ENCODE results near the gene BLOC1S5.

BLOC1S5 gene

GRCh38 chr6:7974938-7975763 lies 89.0 kb downstream of the BLOC1S5 start:
- Histone ChIP-seq H3K9me3 (ENCODE audit: control insufficient read depth, low read length) (peaks cover 4% of the 10 kb centered on the region), H4K8ac (ENCODE audit: low read length) (no peak overlapping the region), H4K91ac (ENCODE audit: low read length) (no peak overlapping the region), H3K4me1 (ENCODE audit: control insufficient read depth, insufficient read depth, low read depth, low read length) (peaks cover 7% of the 10 kb centered on the region), H2BK15ac (ENCODE audit: low read depth, poor library complexity, severe bottlenecking) (no peak overlapping the region), H3K36me3 (ENCODE audit: control insufficient read depth in 1 of 2, insufficient read depth in 2 of 2, low read depth in 1 of 2, low read length in 2 of 2) (no peaks in the 10 kb centered on the region), H3K18ac (ENCODE audit: low read depth in 1 of 2, low read length in 2 of 2) (peak overlapping the region in 1 of 2 experiments; percentile 81), H3K79me1 (replicated peaks; ENCODE audit: low read length, poor library complexity, severe bottlenecking) (no peaks in the 10 kb centered on the region), H2BK12ac (ENCODE audit: low read length in 2 of 2) (no peak overlapping the region), H3K27ac (ENCODE audit: low read length, poor library complexity, severe bottlenecking) (no peak overlapping the region), H3K23ac (ENCODE audit: low read length in 2 of 2) (no peak overlapping the region), H3K4ac (ENCODE audit: low read depth in 1 of 2, low read length in 2 of 2) (no peak overlapping the region), H3K14ac (ENCODE audit: low read length in 2 of 2) (no peak overlapping the region), H2BK120ac (ENCODE audit: low read depth, low read length) (no peak overlapping the region), H3K4me2 (ENCODE audit: low read length, poor library complexity, severe bottlenecking) (no peak overlapping the region), H3K27me3 (ENCODE audit: control insufficient read depth in 1 of 2, insufficient read depth in 1 of 2, low read length in 2 of 2) (no peaks in the 10 kb centered on the region), H3K4me3 (ENCODE audit: insufficient read depth in 1 of 2, low read depth in 1 of 2, low read length in 2 of 2) (peak overlapping the region in 1 of 2 experiments; percentile 52), H2AK5ac (ENCODE audit: low read length, severe bottlenecking) (no peak overlapping the region), H3K9ac (ENCODE audit: low read length) (peak overlapping the region; percentile 50), H2AFZ (ENCODE audit: low read depth, low read length) (no peak overlapping the region), H2BK5ac (ENCODE audit: low read depth, low read length, poor library complexity, severe bottlenecking) (no peak overlapping the region)
- DNase-seq = peak; percentile 88
- 16% methylated on average over 13 of the region's 18 CpGs for WGBS

GRCh38 chr6:7974565-7974937 lies 89.6 kb downstream of the BLOC1S5 start:
- 59% methylated on average over 4 of the region's 5 CpGs for WGBS
- H4K8ac ChIP-seq (ENCODE audit: low read length) = no peak overlapping the region
- no peak overlapping the region for H2AK5ac ChIP-seq (ENCODE audit: low read length, severe bottlenecking)

GRCh38 chr6:7973584-7973983 lies 90.6 kb downstream of the BLOC1S5 start:
- Histone ChIP-seq H3K4me1 (ENCODE audit: control insufficient read depth, insufficient read depth, low read depth, low read length) (peaks cover 7% of the 10 kb centered on the region), H3K27ac (ENCODE audit: low read length, poor library complexity, severe bottlenecking) (no peak overlapping the region), H3K23ac (ENCODE audit: low read length in 2 of 2) (no peak overlapping the region), H2AK5ac (ENCODE audit: low read length, severe bottlenecking) (no peak overlapping the region), H3K36me3 (ENCODE audit: control insufficient read depth in 1 of 2, insufficient read depth in 2 of 2, low read depth in 1 of 2, low read length in 2 of 2) (no peaks in the 10 kb centered on the region), H3K4me2 (ENCODE audit: low read length, poor library complexity, severe bottlenecking) (no peak overlapping the region), H2BK12ac (ENCODE audit: low read length in 2 of 2) (no peak overlapping the region), H3K9me3 (ENCODE audit: control insufficient read depth, low read length) (peaks cover 10% of the 10 kb centered on the region), H3K79me1 (replicated peaks; ENCODE audit: low read length, poor library complexity, severe bottlenecking) (no peaks in the 10 kb centered on the region), H2BK120ac (ENCODE audit: low read depth, low read length) (no peak overlapping the region), H2BK5ac (ENCODE audit: low read depth, low read length, poor library complexity, severe bottlenecking) (no peak overlapping the region), H4K91ac (ENCODE audit: low read length) (no peak overlapping the region), H3K27me3 (ENCODE audit: control insufficient read depth in 1 of 2, insufficient read depth in 1 of 2, low read length in 2 of 2) (no peaks in the 10 kb centered on the region), H3K14ac (ENCODE audit: low read length in 2 of 2) (no peak overlapping the region), H3K9ac (ENCODE audit: low read length) (no peak overlapping the region), H3K18ac (ENCODE audit: low read depth in 1 of 2, low read length in 2 of 2) (no peak overlapping the region), H2AFZ (ENCODE audit: low read depth, low read length) (no peak overlapping the region), H4K8ac (ENCODE audit: low read length) (no peak overlapping the region), H3K4me3 (ENCODE audit: insufficient read depth in 1 of 2, low read depth in 1 of 2, low read length in 2 of 2) (no peak overlapping the region), H2BK15ac (ENCODE audit: low read depth, poor library complexity, severe bottlenecking) (no peak overlapping the region), H3K4ac (ENCODE audit: low read depth in 1 of 2, low read length in 2 of 2) (no peak overlapping the region)
- WGBS = 100% methylated on average over 1 of the region's 2 CpGs
- DNase-seq = no peak

More at GRCh38 chr6:7974565-7974937, 89.6 kb downstream of the BLOC1S5 start:
- Histone ChIP-seq H3K14ac (ENCODE audit: low read length in 2 of 2) (no peak overlapping the region), H2BK15ac (ENCODE audit: low read depth, poor library complexity, severe bottlenecking) (no peak overlapping the region), H3K27me3 (ENCODE audit: control insufficient read depth in 1 of 2, insufficient read depth in 1 of 2, low read length in 2 of 2) (no peaks in the 10 kb centered on the region), H3K79me1 (replicated peaks; ENCODE audit: low read length, poor library complexity, severe bottlenecking) (no peaks in the 10 kb centered on the region), H3K4me3 (ENCODE audit: insufficient read depth in 1 of 2, low read depth in 1 of 2, low read length in 2 of 2) (peak overlapping the region in 1 of 2 experiments; percentile 52), H3K4me1 (ENCODE audit: control insufficient read depth, insufficient read depth, low read depth, low read length) (peaks cover 7% of the 10 kb centered on the region), H3K4me2 (ENCODE audit: low read length, poor library complexity, severe bottlenecking) (no peak overlapping the region), H3K9me3 (ENCODE audit: control insufficient read depth, low read length) (peaks cover 10% of the 10 kb centered on the region), H2BK12ac (ENCODE audit: low read length in 2 of 2) (no peak overlapping the region), H2BK120ac (ENCODE audit: low read depth, low read length) (no peak overlapping the region), H3K23ac (ENCODE audit: low read length in 2 of 2) (no peak overlapping the region), H4K91ac (ENCODE audit: low read length) (no peak overlapping the region), H3K36me3 (ENCODE audit: control insufficient read depth in 1 of 2, insufficient read depth in 2 of 2, low read depth in 1 of 2, low read length in 2 of 2) (no peaks in the 10 kb centered on the region), H3K27ac (ENCODE audit: low read length, poor library complexity, severe bottlenecking) (no peak overlapping the region), H3K4ac (ENCODE audit: low read depth in 1 of 2, low read length in 2 of 2) (no peak overlapping the region), H2AFZ (ENCODE audit: low read depth, low read length) (no peak overlapping the region), H3K9ac (ENCODE audit: low read length) (peak overlapping the region; percentile 50), H2BK5ac (ENCODE audit: low read depth, low read length, poor library complexity, severe bottlenecking) (no peak overlapping the region), H3K18ac (ENCODE audit: low read depth in 1 of 2, low read length in 2 of 2) (no peak overlapping the region)
- no peak for DNase-seq

- H3K4me3 ChIP-seq (ENCODE audit: insufficient read depth in 1 of 2, low read depth in 1 of 2, low read length in 2 of 2) = no peak overlapping the region
- no peaks in the 10 kb centered on the region for H3K36me3 ChIP-seq (ENCODE audit: control insufficient read depth in 1 of 2, insufficient read depth in 2 of 2, low read depth in 1 of 2, low read length in 2 of 2)
- H3K9me3 ChIP-seq (ENCODE audit: control insufficient read depth, low read length) = peaks cover 10% of the 10 kb centered on the region
- no peaks in the 10 kb centered on the region for H3K79me1 ChIP-seq (replicated peaks; ENCODE audit: low read length, poor library complexity, severe bottlenecking)
- no peak for DNase-seq
- no CpG with 5 or more reads among the region's 2 CpGs for WGBS
- H2BK5ac ChIP-seq (ENCODE audit: low read depth, low read length, poor library complexity, severe bottlenecking) = no peak overlapping the region
- H2BK15ac ChIP-seq (ENCODE audit: low read depth, poor library complexity, severe bottlenecking) = no peak overlapping the region
- H4K91ac ChIP-seq (ENCODE audit: low read length) = no peak overlapping the region
- no peak overlapping the region for H2AFZ ChIP-seq (ENCODE audit: low read depth, low read length)
- H3K4me1 ChIP-seq (ENCODE audit: control insufficient read depth, insufficient read depth, low read depth, low read length) = peaks cover 7% of the 10 kb centered on the region
- no peak overlapping the region for H3K18ac ChIP-seq (ENCODE audit: low read depth in 1 of 2, low read length in 2 of 2)
- H3K23ac ChIP-seq (ENCODE audit: low read length in 2 of 2) = no peak overlapping the region
- H3K27me3 ChIP-seq (ENCODE audit: control insufficient read depth in 1 of 2, insufficient read depth in 1 of 2, low read length in 2 of 2) = no peaks in the 10 kb centered on the region
- no peak overlapping the region for H3K4ac ChIP-seq (ENCODE audit: low read depth in 1 of 2, low read length in 2 of 2)
- no peak overlapping the region for H2BK120ac ChIP-seq (ENCODE audit: low read depth, low read length)
- H3K14ac ChIP-seq (ENCODE audit: low read length in 2 of 2) = no peak overlapping the region
- no peak overlapping the region for H3K27ac ChIP-seq (ENCODE audit: low read length, poor library complexity, severe bottlenecking)
- no peak overlapping the region for H2AK5ac ChIP-seq (ENCODE audit: low read length, severe bottlenecking)
- no peak overlapping the region for H4K8ac ChIP-seq (ENCODE audit: low read length)
- no peak overlapping the region for H2BK12ac ChIP-seq (ENCODE audit: low read length in 2 of 2)
- no peak overlapping the region for H3K4me2 ChIP-seq (ENCODE audit: low read length, poor library complexity, severe bottlenecking)
- no peak overlapping the region for H3K9ac ChIP-seq (ENCODE audit: low read length)
Measured at GRCh38 chr6:7971499-7971898, 92.7 kb downstream of the BLOC1S5 start.

Data from mesenchymal stem cell (in vitro differentiated cells and primary cell).